Osteocyte (in vitro differentiated cells): Measurements from ENCODE around the gene EFNA5. TPM values are rescaled to one million over a fixed set of nuclear protein-coding genes. Genes with fewer than 3 reads are reported as not detected.
"Not testable (repeated sequence)": the region's sequence is repeated elsewhere in the genome, so short reads cannot be mapped to it uniquely, and the experiment has no call there.

ENCODE experiments used
- DNase-seq: peaks from one replicate; pipeline ENCODE4 v3.0.0; 2021; ENCODE audit warnings: mixed read lengths; ENCODE audit not compliant: unreplicated experiment; ENCODE audit errors: extremely low spot score
- H3K27ac Mint-ChIP-seq: one replicate; pipeline ENCODE4 v1.8.0; 2021; ENCODE audit warnings: mild to moderate bottlenecking, mixed read lengths; ENCODE audit not compliant: unreplicated experiment
- H3K27me3 Mint-ChIP-seq: one replicate; pipeline ENCODE4 v1.8.0; 2021; ENCODE audit warnings: mixed read lengths; ENCODE audit not compliant: unreplicated experiment
- H3K36me3 Mint-ChIP-seq: one replicate; pipeline ENCODE4 v1.8.0; 2021; ENCODE audit warnings: mixed read lengths; ENCODE audit not compliant: unreplicated experiment
- H3K4me1 Mint-ChIP-seq: one replicate; pipeline ENCODE4 v1.8.0; 2021; ENCODE audit warnings: mixed read lengths; ENCODE audit not compliant: unreplicated experiment
- H3K4me3 Mint-ChIP-seq: one replicate; pipeline ENCODE4 v1.8.0; 2021; ENCODE audit warnings: mild to moderate bottlenecking, moderate library complexity, mixed read lengths; ENCODE audit not compliant: unreplicated experiment
- H3K9me3 Mint-ChIP-seq: one replicate; pipeline ENCODE4 v1.8.0; 2021; ENCODE audit warnings: mixed read lengths; ENCODE audit not compliant: unreplicated experiment
- total RNA-seq: library from RNA; stranded (reverse); gene quantifications from 2 replicates; pipeline ENCODE4 v1.2.1, GENCODE V29; 2021
- TF ChIP-seq, protein P1 (sequence below): fragments of 200-600 bp; sonication (generic); IDR thresholded peaks from 2 replicates; pipeline ENCODE4 v1.5.0; 2021; ENCODE audit warnings: antibody characterized with exemption, mild to moderate bottlenecking, moderate library complexity

The EFNA5 gene
- total RNA-seq, 1 donor from 2014 or later, result 34.2 TPM

DNA sequence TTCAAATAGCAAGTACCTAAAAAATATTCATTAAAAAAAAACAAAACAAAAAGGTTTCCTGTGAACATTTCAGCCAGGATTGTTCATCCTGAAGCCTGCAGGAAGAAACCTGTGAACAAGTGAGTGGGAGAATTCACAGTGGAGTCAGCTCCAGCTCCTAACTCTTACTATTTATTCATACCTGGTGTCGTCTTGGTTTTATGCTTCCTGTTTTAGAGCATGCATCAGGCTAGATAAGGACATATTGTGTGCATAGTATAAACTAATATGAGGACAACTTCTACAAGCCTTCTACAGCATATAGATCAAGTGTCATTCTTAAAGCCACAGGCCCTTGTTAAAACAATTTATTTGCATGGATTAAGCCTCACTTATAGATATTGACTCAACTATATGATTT lies 169.9 kb downstream of the EFNA5 start:
- no peak overlapping the region for H3K27ac Mint-ChIP-seq
- H3K27me3 Mint-ChIP-seq, result no peaks in the 10 kb centered on the region
- no peak overlapping the region for H3K4me3 Mint-ChIP-seq
- no peaks in the 10 kb centered on the region for H3K9me3 Mint-ChIP-seq
- peaks cover 3% of the 10 kb centered on the region for H3K36me3 Mint-ChIP-seq
- peaks cover 20% of the 10 kb centered on the region for H3K4me1 Mint-ChIP-seq
- no peak for DNase-seq
- TF ChIP-seq, protein P1, sequence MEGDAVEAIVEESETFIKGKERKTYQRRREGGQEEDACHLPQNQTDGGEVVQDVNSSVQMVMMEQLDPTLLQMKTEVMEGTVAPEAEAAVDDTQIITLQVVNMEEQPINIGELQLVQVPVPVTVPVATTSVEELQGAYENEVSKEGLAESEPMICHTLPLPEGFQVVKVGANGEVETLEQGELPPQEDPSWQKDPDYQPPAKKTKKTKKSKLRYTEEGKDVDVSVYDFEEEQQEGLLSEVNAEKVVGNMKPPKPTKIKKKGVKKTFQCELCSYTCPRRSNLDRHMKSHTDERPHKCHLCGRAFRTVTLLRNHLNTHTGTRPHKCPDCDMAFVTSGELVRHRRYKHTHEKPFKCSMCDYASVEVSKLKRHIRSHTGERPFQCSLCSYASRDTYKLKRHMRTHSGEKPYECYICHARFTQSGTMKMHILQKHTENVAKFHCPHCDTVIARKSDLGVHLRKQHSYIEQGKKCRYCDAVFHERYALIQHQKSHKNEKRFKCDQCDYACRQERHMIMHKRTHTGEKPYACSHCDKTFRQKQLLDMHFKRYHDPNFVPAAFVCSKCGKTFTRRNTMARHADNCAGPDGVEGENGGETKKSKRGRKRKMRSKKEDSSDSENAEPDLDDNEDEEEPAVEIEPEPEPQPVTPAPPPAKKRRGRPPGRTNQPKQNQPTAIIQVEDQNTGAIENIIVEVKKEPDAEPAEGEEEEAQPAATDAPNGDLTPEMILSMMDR, result no peak

GRCh38 chr5:107500347-107500746 lies 170.4 kb downstream of the EFNA5 start:
- H3K27me3 Mint-ChIP-seq, result no peaks in the 10 kb centered on the region
- no peak overlapping the region for H3K27ac Mint-ChIP-seq

GRCh38 chr5:107499776-107500175 lies 171.0 kb downstream of the EFNA5 start:
- Mint-ChIP-seq H3K36me3 (peaks cover 5% of the 10 kb centered on the region), H3K4me3 (no peak overlapping the region), H3K27ac (no peak overlapping the region), H3K4me1 (peaks cover 20% of the 10 kb centered on the region), H3K9me3 (no peaks in the 10 kb centered on the region), H3K27me3 (no peaks in the 10 kb centered on the region)
- DNase-seq, result no peak
- TF ChIP-seq, protein P1, result no peak

More at GRCh38 chr5:107500347-107500746, 170.4 kb downstream of the EFNA5 start:
- no peak for DNase-seq
- no peaks in the 10 kb centered on the region for H3K9me3 Mint-ChIP-seq
- peaks cover 3% of the 10 kb centered on the region for H3K36me3 Mint-ChIP-seq
- no peak overlapping the region for H3K4me3 Mint-ChIP-seq
- TF ChIP-seq, protein P1, result no peak
- peaks cover 20% of the 10 kb centered on the region for H3K4me1 Mint-ChIP-seq

DNA sequence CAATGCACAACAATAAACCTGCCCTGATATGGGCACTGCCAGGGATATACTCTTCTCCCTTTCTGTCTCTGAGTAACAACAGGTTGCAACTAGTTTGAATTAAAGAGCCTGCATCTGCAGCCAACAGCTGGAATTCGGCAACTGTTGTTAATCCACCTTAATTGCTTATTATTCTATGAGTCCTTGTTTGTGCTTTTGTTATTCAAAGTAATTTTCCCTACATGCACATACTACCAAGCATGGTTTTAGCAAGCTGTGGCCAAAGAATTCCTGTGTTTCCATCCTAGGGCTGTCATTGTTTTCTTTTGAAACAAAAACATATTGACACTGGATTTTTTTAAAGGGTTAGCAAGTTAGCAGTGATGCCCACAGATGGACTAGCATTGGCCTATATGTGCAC lies 171.5 kb downstream of the EFNA5 start:
- H3K27me3 Mint-ChIP-seq, result no peaks in the 10 kb centered on the region

DNA sequence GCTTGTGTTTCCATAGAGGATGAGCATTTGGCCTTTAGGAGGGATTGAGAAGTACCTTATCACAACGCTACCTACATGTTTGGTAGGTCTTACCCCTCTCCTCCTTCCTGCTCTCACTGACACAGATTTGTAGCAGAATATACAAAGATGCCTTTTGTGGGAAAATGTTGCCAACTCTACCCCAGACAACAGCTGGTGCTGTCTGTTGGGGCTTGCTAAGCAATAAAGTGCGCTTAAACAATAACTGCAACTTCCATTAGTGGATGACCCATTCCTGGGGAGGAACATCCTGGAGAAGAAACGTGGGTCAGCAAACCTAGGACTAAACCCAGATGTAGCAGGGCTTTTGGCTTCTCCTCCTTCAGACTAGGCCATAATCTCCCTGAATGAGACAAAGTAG lies 174.3 kb downstream of the EFNA5 start:
- H3K27me3 Mint-ChIP-seq, result no peaks in the 10 kb centered on the region
- peaks cover 2% of the 10 kb centered on the region for H3K36me3 Mint-ChIP-seq
- H3K9me3 Mint-ChIP-seq, result no peaks in the 10 kb centered on the region
- no peak overlapping the region for H3K27ac Mint-ChIP-seq
- H3K4me3 Mint-ChIP-seq, result no peak overlapping the region
- TF ChIP-seq, protein P1, result no peak
- peaks cover 7% of the 10 kb centered on the region for H3K4me1 Mint-ChIP-seq
- no peak for DNase-seq

More for the DNA sequence above, 171.5 kb downstream of the EFNA5 start:
- peaks cover 5% of the 10 kb centered on the region for H3K36me3 Mint-ChIP-seq
- DNase-seq, result no peak
- no peak overlapping the region for H3K4me3 Mint-ChIP-seq
- TF ChIP-seq, protein P1, result no peak
- no peaks in the 10 kb centered on the region for H3K9me3 Mint-ChIP-seq
- no peak overlapping the region for H3K27ac Mint-ChIP-seq
- H3K4me1 Mint-ChIP-seq, result peaks cover 20% of the 10 kb centered on the region

DNA sequence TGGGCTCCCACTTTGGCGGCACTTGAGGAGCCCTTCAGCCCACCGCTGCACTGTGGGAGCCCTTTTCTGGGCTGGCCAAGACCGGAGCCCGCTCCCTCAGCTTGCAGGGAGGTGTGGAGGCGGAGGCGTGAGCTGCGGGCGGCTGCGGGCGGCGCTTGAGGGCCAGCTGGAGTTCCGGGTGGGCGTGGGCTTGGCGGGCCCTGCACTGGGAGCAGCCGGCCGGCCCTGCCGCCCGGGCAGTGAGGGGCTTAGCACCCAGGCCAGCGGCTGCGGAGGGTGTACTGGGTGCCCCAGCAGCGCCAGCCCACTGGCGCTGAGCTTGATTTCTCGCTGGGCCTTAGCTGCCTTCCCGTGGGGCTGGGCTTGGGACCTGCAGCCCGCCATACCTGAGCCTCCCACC lies 176.6 kb downstream of the EFNA5 start:
- not testable (repeated sequence) for DNase-seq, H3K9me3 Mint-ChIP-seq, H3K4me3 Mint-ChIP-seq, H3K36me3 Mint-ChIP-seq, H3K27me3 Mint-ChIP-seq, H3K4me1 Mint-ChIP-seq, H3K27ac Mint-ChIP-seq
